Ascending aorta (tissue), 2 donors: ENCODE data around the gene HSD17B11. TPM values are rescaled to one million over a fixed set of nuclear protein-coding genes. Genes with fewer than 3 reads are reported as not detected.
A peak's percentile ranks its signal among the peaks of the same experiment; 100 is the strongest.
"Not testable (repeated sequence)": the region's sequence is repeated elsewhere in the genome, so short reads cannot be mapped to it uniquely, and the experiment has no call there.

ENCODE experiments used
- DNase-seq, 2 donors: peaks; one replicate each; pipeline ENCODE4 v3.0.0-alpha.2; 2019; ENCODE audit warnings: low spot score in 2 of 2
- H3K27ac ChIP-seq, 2 donors: fragments of 200-600 bp; sonication (generic); one replicate each; pipeline ENCODE4 v1.5.1; 2016 to 2017; ENCODE audit warnings: mild to moderate bottlenecking in 1 of 2
- H3K27me3 ChIP-seq: fragments of 200-600 bp; sonication (generic); one replicate; pipeline ENCODE4 v1.5.1; 2017
- H3K36me3 ChIP-seq, 2 donors: fragments of 200-600 bp; sonication (generic); one replicate each; pipeline ENCODE4 v1.5.1; 2016
- H3K4me1 ChIP-seq, 2 donors: fragments of 200-600 bp; sonication (generic); one replicate each; pipeline ENCODE4 v1.5.1; 2016 to 2017; ENCODE audit warnings: mild to moderate bottlenecking in 1 of 2
- H3K4me3 ChIP-seq, 2 donors: fragments of 200-600 bp; sonication (generic); one replicate each; pipeline ENCODE4 v1.5.1; 2016 to 2017; ENCODE audit warnings: mild to moderate bottlenecking in 1 of 2
- H3K9me3 ChIP-seq, 2 donors: fragments of 200-600 bp; sonication (generic); one replicate each; pipeline ENCODE4 v1.5.1; 2016
- intact Hi-C: fragments of 100-400 bp; cut with DNase I; formaldehyde crosslinking; loops from one replicate; pipeline ENCODE4 v1.15.1; 2023
- total RNA-seq: library from RNA; depleted of rRNA; stranded (reverse); fragments of >200 nt; gene quantifications from one replicate; pipeline ENCODE4 v1.1.0, GENCODE V29; 2016
- TF ChIP-seq, protein P1 (sequence below), 3 experiments: fragments of 200-600 bp in 2 of 3; fragments of 450-650 bp in 1 of 3; sonication (generic) in 2 of 3; IDR thresholded peaks; one replicate each; pipeline ENCODE4 v1.5.1; 2016 to 2019; ENCODE audit warnings: antibody characterized with exemption in 3 of 3, mild to moderate bottlenecking in 1 of 3, moderate library complexity in 1 of 3

Gene HSD17B11
- total RNA-seq, 1 donor from 2014 or later: 29.8 TPM

DNA sequence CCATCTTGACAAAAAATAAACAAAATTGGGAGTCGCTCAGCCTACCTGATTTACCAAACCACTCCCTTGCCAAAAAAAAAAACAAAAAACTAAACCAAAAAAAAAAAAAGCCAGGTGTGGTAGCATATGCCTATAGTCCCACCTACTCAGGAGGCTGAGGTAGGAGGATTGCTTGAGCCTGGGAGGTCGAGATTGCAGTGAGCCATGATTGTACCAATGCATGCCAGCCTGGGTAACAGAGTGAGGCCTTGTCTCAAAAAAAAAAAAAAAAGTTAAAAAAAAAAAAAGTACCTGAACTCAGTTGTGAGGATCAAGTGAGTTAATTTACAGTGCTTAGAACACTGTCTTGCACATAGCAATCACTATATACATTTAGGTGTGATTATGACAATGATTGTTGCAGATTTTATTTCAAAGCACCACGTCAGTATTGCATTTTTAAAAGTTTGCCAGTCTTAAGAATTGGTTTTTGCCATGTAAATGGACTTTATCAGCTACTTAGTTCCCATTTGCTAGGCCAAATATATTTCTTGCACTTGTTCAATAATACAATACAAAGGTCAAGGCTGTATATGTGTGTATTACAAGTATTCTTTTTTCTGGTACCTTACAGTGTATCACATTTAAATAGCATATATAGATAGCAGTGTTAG lies 36.0 kb upstream of the HSD17B11 start:
- TF ChIP-seq, protein P1, sequence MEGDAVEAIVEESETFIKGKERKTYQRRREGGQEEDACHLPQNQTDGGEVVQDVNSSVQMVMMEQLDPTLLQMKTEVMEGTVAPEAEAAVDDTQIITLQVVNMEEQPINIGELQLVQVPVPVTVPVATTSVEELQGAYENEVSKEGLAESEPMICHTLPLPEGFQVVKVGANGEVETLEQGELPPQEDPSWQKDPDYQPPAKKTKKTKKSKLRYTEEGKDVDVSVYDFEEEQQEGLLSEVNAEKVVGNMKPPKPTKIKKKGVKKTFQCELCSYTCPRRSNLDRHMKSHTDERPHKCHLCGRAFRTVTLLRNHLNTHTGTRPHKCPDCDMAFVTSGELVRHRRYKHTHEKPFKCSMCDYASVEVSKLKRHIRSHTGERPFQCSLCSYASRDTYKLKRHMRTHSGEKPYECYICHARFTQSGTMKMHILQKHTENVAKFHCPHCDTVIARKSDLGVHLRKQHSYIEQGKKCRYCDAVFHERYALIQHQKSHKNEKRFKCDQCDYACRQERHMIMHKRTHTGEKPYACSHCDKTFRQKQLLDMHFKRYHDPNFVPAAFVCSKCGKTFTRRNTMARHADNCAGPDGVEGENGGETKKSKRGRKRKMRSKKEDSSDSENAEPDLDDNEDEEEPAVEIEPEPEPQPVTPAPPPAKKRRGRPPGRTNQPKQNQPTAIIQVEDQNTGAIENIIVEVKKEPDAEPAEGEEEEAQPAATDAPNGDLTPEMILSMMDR (IDR thresholded peaks at IDR 0.05): no peak
- Histone ChIP-seq H3K9me3 (no peaks in the 10 kb centered on the region), H3K27ac (no peak overlapping the region), H3K4me1 (peaks cover 0 to 15% of the 10 kb centered on the region in 2 donors), H3K36me3 (no peaks in the 10 kb centered on the region), H3K27me3 (no peaks in the 10 kb centered on the region), H3K4me3 (no peak overlapping the region)
- intact Hi-C loops: no loop called here
- no peak for DNase-seq

DNA sequence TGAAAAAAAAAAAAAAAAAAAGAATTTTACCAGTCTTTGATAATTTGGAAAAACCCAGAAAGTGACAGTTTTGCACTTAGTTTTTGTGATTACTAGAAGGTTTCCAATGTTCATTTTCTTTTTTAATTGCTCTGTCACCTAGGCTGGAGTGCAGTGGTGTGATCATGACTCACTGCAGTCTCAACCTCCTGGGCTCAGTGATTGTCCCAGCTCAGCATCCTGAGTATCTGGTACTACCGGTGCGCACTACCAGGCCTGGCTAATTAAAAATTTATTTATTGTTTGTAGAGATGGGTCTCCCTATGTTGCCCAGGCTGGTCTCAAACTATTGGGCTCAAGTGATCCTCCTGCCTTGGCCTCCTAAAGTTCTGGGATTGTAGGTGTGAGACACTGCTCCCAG lies 34.7 kb upstream of the HSD17B11 start:
- H3K9me3 ChIP-seq: no peaks in the 10 kb centered on the region
- intact Hi-C loops: no loop called here
- no peak overlapping the region for H3K27ac ChIP-seq
- H3K27me3 ChIP-seq: no peaks in the 10 kb centered on the region
- DNase-seq: no peak
- no peak overlapping the region for H3K4me3 ChIP-seq
- TF ChIP-seq, protein P1 (IDR thresholded peaks at IDR 0.05): no peak
- no peaks in the 10 kb centered on the region for H3K36me3 ChIP-seq
- peaks cover 2 to 22% of the 10 kb centered on the region in 2 donors for H3K4me1 ChIP-seq

DNA sequence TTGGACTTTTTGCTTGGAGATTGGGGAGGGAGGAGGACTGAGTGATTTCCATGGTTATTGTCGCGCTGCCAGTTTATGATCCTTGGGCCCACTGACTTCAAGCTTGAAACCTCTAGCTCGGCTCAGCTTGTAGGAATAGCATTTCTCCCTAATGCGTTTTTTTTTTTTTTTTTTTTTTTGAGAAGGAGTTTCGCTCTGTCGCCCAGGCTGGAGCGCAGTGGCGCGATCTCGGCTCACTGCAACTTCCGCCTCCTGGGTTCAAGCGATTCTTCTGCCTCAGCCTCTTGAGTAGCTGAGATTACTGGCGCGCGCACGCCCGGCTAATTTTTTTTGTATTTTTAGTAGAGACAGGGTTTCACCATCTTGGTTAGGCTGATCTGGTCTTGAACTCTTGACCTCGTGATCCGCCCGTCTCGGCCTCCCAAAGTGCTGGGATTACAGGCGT lies 33.1 kb upstream of the HSD17B11 start:
- Histone ChIP-seq H3K4me1 (peaks cover 2 to 22% of the 10 kb centered on the region in 2 donors), H3K27ac (peak overlapping the region; percentile 14 to 18), H3K4me3 (peak overlapping the region; percentile 74 to 80)
- DNase-seq, H3K9me3 ChIP-seq, intact Hi-C loops, H3K27me3 ChIP-seq, H3K36me3 ChIP-seq: not testable (repeated sequence)

DNA sequence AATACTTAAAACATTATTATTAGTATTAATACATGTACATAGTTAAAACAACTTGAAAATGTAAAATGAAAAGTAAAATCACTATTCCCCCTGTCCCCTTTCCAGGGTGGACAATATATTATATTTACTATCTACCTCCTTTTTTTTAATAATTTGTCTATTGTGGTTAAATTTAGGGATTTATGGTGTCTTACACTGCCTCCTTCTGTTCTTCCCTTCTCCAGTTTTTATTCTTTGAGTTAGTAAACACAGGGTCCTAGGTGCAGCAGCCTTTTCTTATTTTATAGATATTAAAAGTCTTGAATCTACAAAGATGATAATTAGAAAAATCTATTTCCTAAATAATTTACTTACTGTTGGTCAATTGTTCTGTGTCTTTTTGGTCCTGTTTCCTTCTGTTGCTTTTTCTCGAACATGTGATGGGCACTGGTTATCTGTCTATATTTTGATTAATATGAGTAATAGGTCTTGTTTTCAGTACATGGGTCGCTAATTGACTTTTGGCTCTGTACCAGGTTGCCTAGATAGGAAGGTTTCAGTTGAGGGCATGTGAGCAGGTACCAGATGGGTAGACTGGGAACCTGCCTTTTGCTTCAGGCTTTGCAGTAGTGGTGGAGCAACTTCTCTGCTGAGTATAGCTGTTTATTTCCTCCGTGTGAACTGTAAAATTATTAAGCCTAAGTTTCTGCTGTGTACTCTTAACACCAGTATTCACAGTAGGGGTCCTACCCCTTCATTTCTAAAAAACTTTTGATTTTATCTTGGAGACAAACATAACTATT lies 32.5 kb upstream of the HSD17B11 start:
- no peak for DNase-seq
- intact Hi-C loops: no loop called here
- Histone ChIP-seq H3K27me3 (no peaks in the 10 kb centered on the region), H3K4me3 (peak overlapping the region; percentile 74 to 80), H3K27ac (peak overlapping the region; percentile 18 to 95), H3K9me3 (no peaks in the 10 kb centered on the region), H3K4me1 (peaks cover 2 to 22% of the 10 kb centered on the region in 2 donors), H3K36me3 (no peaks in the 10 kb centered on the region)
- TF ChIP-seq, protein P1 (IDR thresholded peaks at IDR 0.05): no peak

DNA sequence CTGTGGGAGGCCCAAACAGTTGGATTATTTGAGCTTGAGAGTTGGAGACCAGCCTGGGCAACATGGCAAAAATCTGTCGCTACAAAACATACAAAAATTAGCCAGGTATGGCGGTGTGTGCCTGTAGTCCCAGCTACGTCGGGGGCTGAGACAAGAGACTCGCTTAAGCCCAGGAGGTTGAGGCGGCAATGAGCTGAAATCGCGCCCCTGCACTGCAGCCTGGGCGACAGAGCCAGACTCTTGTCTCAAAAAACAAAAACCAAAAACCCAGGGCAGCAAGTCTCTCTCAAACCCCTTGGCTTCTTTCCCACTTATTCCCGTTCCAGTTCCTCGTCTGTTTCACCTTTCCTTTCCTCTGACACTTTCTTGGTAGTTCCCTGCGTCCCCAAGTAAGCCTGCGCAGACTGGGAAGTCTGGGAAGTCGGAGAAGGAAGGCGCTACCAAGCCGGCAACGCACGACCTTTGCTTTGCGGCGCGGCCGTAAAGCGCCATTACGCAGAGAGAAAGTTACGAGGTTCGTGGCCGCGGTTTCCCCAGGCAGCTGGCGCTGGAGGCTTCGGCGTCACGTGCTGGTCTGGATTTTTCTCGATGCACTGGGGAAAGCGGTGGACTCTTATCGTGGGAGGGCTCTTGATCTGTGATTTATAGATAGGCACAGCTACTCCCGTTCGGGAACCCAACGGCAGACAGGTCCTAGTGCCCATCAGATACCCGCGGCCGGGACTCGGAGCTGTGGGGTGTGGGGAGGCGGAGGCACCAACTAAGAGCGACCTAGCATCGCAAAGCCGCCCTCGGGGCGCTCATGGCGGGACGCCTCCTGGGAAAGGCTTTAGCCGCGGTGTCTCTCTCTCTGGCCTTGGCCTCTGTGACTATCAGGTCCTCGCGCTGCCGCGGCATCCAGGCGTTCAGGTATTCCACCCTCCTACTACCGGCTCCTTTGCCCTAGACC lies 31.4 kb upstream of the HSD17B11 start, which contains the start of gene NUDT9:
Gene NUDT9, plus strand, starts transcription at position 470 of the 949 bp plus-strand sequence. Its CDS starts 333 bp downstream, at position 803.
- intact Hi-C loops: loop anchor here (1.0 kb wide), 1 partner anchor 31 kb away; the partner anchor contains the start of gene HSD17B11
- Histone ChIP-seq H3K27ac (peak within 1 kb of the TSS; percentile 87 to 95), H3K4me3 (peak within 1 kb of the TSS; percentile 74 to 80), H3K27me3 (no peaks in the 10 kb centered on the region), H3K36me3 (no peaks in the 10 kb centered on the region), H3K9me3 (no peaks in the 10 kb centered on the region), H3K4me1 (peaks cover 2 to 22% of the 10 kb centered on the region in 2 donors)
- TF ChIP-seq, protein P1 (IDR thresholded peaks at IDR 0.05): no peak
- DNase-seq: peak; percentile 92 to 97
